PC-3 (cell line): ENCODE data around the gene OR52E5. TPM values are rescaled to one million over a fixed set of nuclear protein-coding genes. Genes with fewer than 3 reads are reported as not detected.

Experiments
- ATAC-seq: fragments of 200-7000 bp; cut with Tn5 transposase; 2 replicates; pipeline ENCODE4 v1.9.1; 2020; ENCODE audit warnings: mild to moderate bottlenecking, moderate library complexity
- BruUV-seq: library from RNA; stranded (reverse); fragments of 400-500 nt; replicated peaks from 2 replicates; lab custom pipeline; 2021; lab: Mats Ljungman, UMichigan
- CTCF ChIA-PET: fragments of 300-600 bp; sonication (Branson Sonifier 250); formaldehyde crosslinking; loops from one replicate; lab custom pipeline; 2022; ENCODE audit warnings: antibody characterized with exemption; lab: Charles Lee
- POLR2A ChIA-PET: fragments of 300-600 bp; sonication (Branson Sonifier 250); formaldehyde crosslinking; loops from one replicate; lab custom pipeline; 2022; ENCODE audit warnings: antibody characterized with exemption; ENCODE audit not compliant: unreplicated experiment; lab: Charles Lee
- DNase-seq: peaks from one replicate; pipeline ENCODE4 v3.0.0-alpha.2; 2015
- H2AFZ ChIP-seq: fragments of 300-600 bp; sonication (generic); 2 replicates; pipeline ENCODE4 v1.6.0; 2016; ENCODE audit warnings: antibody characterized with exemption, low read length
- H3F3A ChIP-seq: fragments of 300-600 bp; sonication (generic); one replicate; pipeline ENCODE4 v1.6.0; 2017; ENCODE audit warnings: antibody characterized with exemption, low read length, control low read depth, mild to moderate bottlenecking; ENCODE audit not compliant: unreplicated experiment
- H3K27ac ChIP-seq: fragments of 300-600 bp; sonication (generic); 2 replicates; pipeline ENCODE4 v1.5.1; 2016; ENCODE audit warnings: mild to moderate bottlenecking, low read length
- H3K27me3 ChIP-seq: fragments of 300-600 bp; sonication (generic); 2 replicates; pipeline ENCODE4 v1.6.1; 2016; ENCODE audit warnings: low read length, mixed read lengths
- H3K36me3 ChIP-seq: fragments of 300-600 bp; sonication (generic); 2 replicates; pipeline ENCODE4 v1.6.1; 2016; ENCODE audit warnings: low read depth, mixed run types, low read length, mixed read lengths
- H3K4me1 ChIP-seq: fragments of 300-600 bp; sonication (generic); 2 replicates; pipeline ENCODE4 v1.5.1; 2016; ENCODE audit warnings: low read length; ENCODE audit not compliant: insufficient read depth
- H3K4me2 ChIP-seq: fragments of 300-600 bp; sonication (generic); 2 replicates; pipeline ENCODE4 v1.6.0; 2016; ENCODE audit warnings: low read length
- H3K4me3 ChIP-seq: fragments of 300-600 bp; sonication (generic); 2 replicates; pipeline ENCODE4 v1.5.1; 2016; ENCODE audit warnings: mild to moderate bottlenecking, low read length, mixed read lengths
- H3K79me2 ChIP-seq: fragments of 300-600 bp; sonication (generic); 2 replicates; pipeline ENCODE4 v1.6.1; 2017; ENCODE audit warnings: low read length, mixed read lengths
- H3K9ac ChIP-seq: fragments of 300-600 bp; sonication (generic); 2 replicates; pipeline ENCODE4 v1.6.0; 2016; ENCODE audit warnings: mild to moderate bottlenecking, low read length
- H3K9me2 ChIP-seq: fragments of 300-600 bp; sonication (generic); replicated peaks from 2 replicates; pipeline ENCODE4 v1.6.1; 2016; ENCODE audit warnings: mixed run types, low read length, mixed read lengths
- H3K9me3 ChIP-seq: fragments of 300-600 bp; sonication (generic); 2 replicates; pipeline ENCODE4 v1.6.1; 2016; ENCODE audit warnings: low read length, mixed read lengths
- H4K20me1 ChIP-seq: fragments of 300-600 bp; sonication (generic); 2 replicates; pipeline ENCODE4 v1.6.1; 2016; ENCODE audit warnings: low read length, mixed read lengths
- CTCF ChIP-seq: fragments of 300-600 bp; sonication (generic); conservative IDR thresholded peaks from 2 replicates; pipeline ENCODE4 v1.5.1; 2017; ENCODE audit warnings: antibody characterized with exemption, low read depth, mild to moderate bottlenecking, low read length
- EZH2 ChIP-seq: fragments of 300-600 bp; sonication (generic); IDR thresholded peaks from one replicate; pipeline ENCODE4 v1.6.1; 2017; ENCODE audit warnings: antibody characterized with exemption, mild to moderate bottlenecking, low read length; ENCODE audit not compliant: unreplicated experiment
- EZH2phosphoT487 ChIP-seq: fragments of 300-600 bp; sonication (generic); IDR thresholded peaks from 2 replicates; pipeline ENCODE4 v1.6.1; 2018; ENCODE audit warnings: mild to moderate bottlenecking, antibody characterized with exemption, low read length, borderline replicate concordance
- intact Hi-C: fragments of 100-400 bp; cut with micrococcal nuclease; formaldehyde crosslinking; loops from 2 replicates; pipeline ENCODE4 v1.9.0; 2023
- total RNA-seq: library from RNA; depleted of rRNA; stranded (reverse); fragments of >200 nt; gene quantifications from 2 replicates; pipeline ENCODE4 v1.2.3, GENCODE V29; 2014

Gene OR52E5
- total RNA-seq, 1 experiment from 2014 or later, result not detected

GRCh38 chr11:5923427-5923776 is 30.4 kb downstream of the OR52E5 start:
- TF ChIP-seq EZH2 (no peak), EZH2phosphoT487 (no peak)
- no peak overlapping the region for H2AFZ ChIP-seq
- no peaks in the 10 kb centered on the region for H3K9me2 ChIP-seq
- no peaks in the 10 kb centered on the region for H3K36me3 ChIP-seq
- no TSS peak for BruUV-seq
- intact Hi-C loops, result no loop called here
- CTCF ChIA-PET, result no interaction called here
- DNase-seq, result no peak
- no peaks in the 10 kb centered on the region for H3K27me3 ChIP-seq
- no peak overlapping the region for H3K27ac ChIP-seq
- no peak overlapping the region for H3K9ac ChIP-seq
- H3K4me3 ChIP-seq, result no peak overlapping the region
- H4K20me1 ChIP-seq, result no peaks in the 10 kb centered on the region
- H3K4me1 ChIP-seq, result no peaks in the 10 kb centered on the region
- H3F3A ChIP-seq, result no peaks in the 10 kb centered on the region
- POLR2A ChIA-PET, result no interaction called here
- no peaks in the 10 kb centered on the region for H3K9me3 ChIP-seq
- no peak for ATAC-seq
- no peaks in the 10 kb centered on the region for H3K79me2 ChIP-seq
- H3K4me2 ChIP-seq, result no peak overlapping the region

- DNase-seq (no peak), ATAC-seq (no peak)
- Histone ChIP-seq H3K27me3 (no peaks in the 10 kb centered on the region), H3K9me3 (no peaks in the 10 kb centered on the region), H2AFZ (no peak overlapping the region), H3K4me2 (no peak overlapping the region), H3K9ac (no peak overlapping the region), H3K9me2 (no peaks in the 10 kb centered on the region), H3K4me3 (no peak overlapping the region), H3K4me1 (no peaks in the 10 kb centered on the region), H3F3A (no peaks in the 10 kb centered on the region), H3K79me2 (no peaks in the 10 kb centered on the region), H3K36me3 (no peaks in the 10 kb centered on the region), H3K27ac (no peak overlapping the region), H4K20me1 (no peaks in the 10 kb centered on the region)
- CTCF ChIA-PET, result no interaction called here
- intact Hi-C loops, result no loop called here
- BruUV-seq, result no TSS peak
- POLR2A ChIA-PET, result no interaction called here
- TF ChIP-seq CTCF (no peak), EZH2phosphoT487 (no peak), EZH2 (no peak)
Observed at GRCh38 chr11:5923794-5924193, 30.8 kb downstream of the OR52E5 start.

GRCh38 chr11:5928271-5928670 is 35.3 kb downstream of the OR52E5 start:
- Histone ChIP-seq H3K9ac (no peak overlapping the region), H3K4me2 (no peak overlapping the region), H3K36me3 (no peaks in the 10 kb centered on the region), H4K20me1 (no peaks in the 10 kb centered on the region), H3F3A (no peaks in the 10 kb centered on the region), H3K9me2 (no peaks in the 10 kb centered on the region), H2AFZ (no peak overlapping the region), H3K4me3 (no peak overlapping the region), H3K4me1 (no peaks in the 10 kb centered on the region), H3K9me3 (no peaks in the 10 kb centered on the region), H3K27ac (no peak overlapping the region), H3K27me3 (no peaks in the 10 kb centered on the region), H3K79me2 (no peaks in the 10 kb centered on the region)
- CTCF ChIA-PET, result no interaction called here
- POLR2A ChIA-PET, result no interaction called here
- ATAC-seq (no peak), DNase-seq (no peak)
- no TSS peak for BruUV-seq
- intact Hi-C loops, result no loop called here
- no peak for TF ChIP-seq CTCF
- TF ChIP-seq EZH2, result no peak
- no peak for TF ChIP-seq EZH2phosphoT487
